ENCODE measurements around the gene GTF2E1.

DNA sequence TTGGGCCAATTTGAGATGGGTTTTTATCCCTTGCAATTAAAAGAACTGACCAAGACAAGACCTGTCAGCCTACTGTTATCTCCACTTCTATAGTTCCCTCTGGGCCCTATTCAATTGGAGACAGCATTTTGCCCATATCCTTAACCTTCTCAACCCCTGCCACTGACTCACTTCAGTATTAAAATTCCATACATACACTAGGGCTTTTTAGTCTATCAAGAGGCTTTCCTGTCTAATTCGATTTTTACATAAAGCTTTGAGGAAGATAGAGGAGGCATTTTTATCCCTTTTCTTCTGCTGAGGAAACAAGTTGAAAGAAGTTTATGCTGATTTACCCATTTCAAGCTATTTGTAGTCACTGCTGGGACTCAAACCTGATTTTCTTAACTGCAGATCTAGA lies 51.1 kb downstream of the GTF2E1 start:
- TF ChIP-seq, protein P1, sequence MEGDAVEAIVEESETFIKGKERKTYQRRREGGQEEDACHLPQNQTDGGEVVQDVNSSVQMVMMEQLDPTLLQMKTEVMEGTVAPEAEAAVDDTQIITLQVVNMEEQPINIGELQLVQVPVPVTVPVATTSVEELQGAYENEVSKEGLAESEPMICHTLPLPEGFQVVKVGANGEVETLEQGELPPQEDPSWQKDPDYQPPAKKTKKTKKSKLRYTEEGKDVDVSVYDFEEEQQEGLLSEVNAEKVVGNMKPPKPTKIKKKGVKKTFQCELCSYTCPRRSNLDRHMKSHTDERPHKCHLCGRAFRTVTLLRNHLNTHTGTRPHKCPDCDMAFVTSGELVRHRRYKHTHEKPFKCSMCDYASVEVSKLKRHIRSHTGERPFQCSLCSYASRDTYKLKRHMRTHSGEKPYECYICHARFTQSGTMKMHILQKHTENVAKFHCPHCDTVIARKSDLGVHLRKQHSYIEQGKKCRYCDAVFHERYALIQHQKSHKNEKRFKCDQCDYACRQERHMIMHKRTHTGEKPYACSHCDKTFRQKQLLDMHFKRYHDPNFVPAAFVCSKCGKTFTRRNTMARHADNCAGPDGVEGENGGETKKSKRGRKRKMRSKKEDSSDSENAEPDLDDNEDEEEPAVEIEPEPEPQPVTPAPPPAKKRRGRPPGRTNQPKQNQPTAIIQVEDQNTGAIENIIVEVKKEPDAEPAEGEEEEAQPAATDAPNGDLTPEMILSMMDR (IDR thresholded peaks at IDR 0.05), result no peak
- TF ChIP-seq ZNF121 (CRISPR knock-in tag; IDR thresholded peaks at IDR 0.05), result no peak
- no peak for TF ChIP-seq CREB1 (CRISPR knock-in tag; IDR thresholded peaks at IDR 0.05)
- TF ChIP-seq TP53 (CRISPR knock-in tag; IDR thresholded peaks at IDR 0.05), result no peak
- no peak for TF ChIP-seq NFE2L1 (CRISPR knock-in tag; IDR thresholded peaks at IDR 0.05)

All from WTC11 (cell line).